Measurements from ENCODE around the gene RPP38.

RPP38 gene

GRCh38 chr10:15120523-15120922, 23.4 kb downstream of the RPP38 start:
- peak; percentile 81 for DNase-seq (ENCODE audit: low read depth)
- TF ChIP-seq CTCF (conservative IDR thresholded peaks at IDR 0.05; ENCODE audit: control insufficient read depth, insufficient read depth, low read depth, low read length): no peak
- H3K4me3 ChIP-seq (ENCODE audit: control insufficient read depth, low read depth, low read length): no peak overlapping the region

GRCh38 chr10:15121707-15122106, 24.6 kb downstream of the RPP38 start:
- DNase-seq (ENCODE audit: low read depth): no peak
- no peak for TF ChIP-seq CTCF (conservative IDR thresholded peaks at IDR 0.05; ENCODE audit: control insufficient read depth, insufficient read depth, low read depth, low read length)
- no peak overlapping the region for H3K4me3 ChIP-seq (ENCODE audit: control insufficient read depth, low read depth, low read length)

- no peak for TF ChIP-seq CTCF (conservative IDR thresholded peaks at IDR 0.05; ENCODE audit: control insufficient read depth, insufficient read depth, low read depth, low read length)
- no peak overlapping the region for H3K4me3 ChIP-seq (ENCODE audit: control insufficient read depth, low read depth, low read length)
- no peak for DNase-seq (ENCODE audit: low read depth)
These were observed 25.4 kb downstream of the RPP38 start for GRCh38 chr10:15122477-15123030.

GRCh38 chr10:15123749-15124184, 26.6 kb downstream of the RPP38 start:
- H3K4me3 ChIP-seq (ENCODE audit: control insufficient read depth, low read depth, low read length): no peak overlapping the region
- no peak for TF ChIP-seq CTCF (conservative IDR thresholded peaks at IDR 0.05; ENCODE audit: control insufficient read depth, insufficient read depth, low read depth, low read length)
- DNase-seq (ENCODE audit: low read depth): peak; percentile 80

GRCh38 chr10:15124190-15124589, 27.0 kb downstream of the RPP38 start:
- H3K4me3 ChIP-seq (ENCODE audit: control insufficient read depth, low read depth, low read length): no peak overlapping the region
- TF ChIP-seq CTCF (conservative IDR thresholded peaks at IDR 0.05; ENCODE audit: control insufficient read depth, insufficient read depth, low read depth, low read length): no peak
- no peak for DNase-seq (ENCODE audit: low read depth)

- DNase-seq (ENCODE audit: low read depth): no peak
- no peak for TF ChIP-seq CTCF (conservative IDR thresholded peaks at IDR 0.05; ENCODE audit: control insufficient read depth, insufficient read depth, low read depth, low read length)
- no peak overlapping the region for H3K4me3 ChIP-seq (ENCODE audit: control insufficient read depth, low read depth, low read length)
These were observed 27.8 kb downstream of the RPP38 start for GRCh38 chr10:15124908-15125307.

GRCh38 chr10:15131330-15131729, 34.2 kb downstream of the RPP38 start:
- no peak for TF ChIP-seq CTCF (conservative IDR thresholded peaks at IDR 0.05; ENCODE audit: control insufficient read depth, insufficient read depth, low read depth, low read length)
- DNase-seq (ENCODE audit: low read depth): no peak
- H3K4me3 ChIP-seq (ENCODE audit: control insufficient read depth, low read depth, low read length): no peak overlapping the region
